ENCODE results near the gene FLNB.

- TF ChIP-seq CTCF (IDR thresholded peaks at IDR 0.05; ENCODE audit: poor library complexity) (no peak), EZH2 (IDR thresholded peaks at IDR 0.05; ENCODE audit: borderline replicate concordance) (no peak), EZH2phosphoT487 (IDR thresholded peaks at IDR 0.05; ENCODE audit: low read depth, severe bottlenecking, unreplicated experiment) (no peak)
These were observed 190.6 kb downstream of the FLNB start for GRCh38 chr3:58198804-58199203.

All from hepatocyte (in vitro differentiated cells).